ENCODE measurements around the gene MGRN1.

- TF ChIP-seq CTCF (IDR thresholded peaks at IDR 0.05) = no peak
- TF ChIP-seq POLR2A (IDR thresholded peaks at IDR 0.05) = no peak
Measured at GRCh38 chr16:4709481-4709880, 84.9 kb downstream of the MGRN1 start.
